Mucosa of rectum (tissue), 2 donors: ENCODE data around the gene FAM83E.

Experiments
- H3K27ac ChIP-seq, 2 donors: one replicate each; pipeline ENCODE4 v1.7.0; 2013; ENCODE audit warnings: inconsistent platforms in 2 of 2, low read depth in 2 of 2, low read length in 2 of 2
- H3K27me3 ChIP-seq, 2 donors: one replicate each; pipeline ENCODE4 v1.7.0; 2013; ENCODE audit warnings: low read length in 2 of 2; ENCODE audit not compliant: control insufficient read depth in 2 of 2, insufficient read depth in 2 of 2
- H3K36me3 ChIP-seq, 2 donors: one replicate each; pipeline ENCODE4 v1.7.0; 2013; ENCODE audit warnings: low read length in 2 of 2; ENCODE audit not compliant: control insufficient read depth in 2 of 2, insufficient read depth in 2 of 2
- H3K4me1 ChIP-seq, 2 donors: one replicate each; pipeline ENCODE4 v1.7.0; 2013; ENCODE audit warnings: low read length in 2 of 2, mild to moderate bottlenecking in 1 of 2; ENCODE audit not compliant: control insufficient read depth in 2 of 2, insufficient read depth in 2 of 2
- H3K4me3 ChIP-seq, 2 donors: one replicate each; pipeline ENCODE4 v1.7.0; 2013; ENCODE audit warnings: low read length in 2 of 2
- H3K9ac ChIP-seq, 2 donors: one replicate each; pipeline ENCODE4 v1.7.0; 2013; ENCODE audit warnings: low read length in 2 of 2, low read depth in 1 of 2, mild to moderate bottlenecking in 1 of 2
- H3K9me3 ChIP-seq, 2 donors: one replicate each; pipeline ENCODE4 v1.7.0; 2013; ENCODE audit warnings: low read length in 2 of 2; ENCODE audit not compliant: control insufficient read depth in 2 of 2
- donor health status: healthy.
- donor health status: Normal muscosa, but diverticular disease.

Gene FAM83E

GRCh38 chr19:48600679-48601417, 14.0 kb downstream of the FAM83E start:
- H3K27me3 ChIP-seq, result no peaks in the 10 kb centered on the region
- H3K9ac ChIP-seq, result no peak overlapping the region
- peaks cover 8 to 11% of the 10 kb centered on the region in 2 donors for H3K4me1 ChIP-seq
- no peak overlapping the region for H3K4me3 ChIP-seq
- H3K36me3 ChIP-seq, result peaks cover 2 to 4% of the 10 kb centered on the region in 2 donors
- no peaks in the 10 kb centered on the region for H3K9me3 ChIP-seq
- no peak overlapping the region for H3K27ac ChIP-seq

- H3K9ac ChIP-seq, result no peak overlapping the region
- H3K4me1 ChIP-seq, result peaks cover 8 to 11% of the 10 kb centered on the region in 2 donors
- H3K27me3 ChIP-seq, result no peaks in the 10 kb centered on the region
- H3K9me3 ChIP-seq, result no peaks in the 10 kb centered on the region
- no peak overlapping the region for H3K4me3 ChIP-seq
- no peak overlapping the region for H3K27ac ChIP-seq
- H3K36me3 ChIP-seq, result peaks cover 2 to 4% of the 10 kb centered on the region in 2 donors
Measured at GRCh38 chr19:48598996-48599700, 15.7 kb downstream of the FAM83E start.

- H3K36me3 ChIP-seq, result peaks cover 0 to 2% of the 10 kb centered on the region in 2 donors
- no peak overlapping the region for H3K27ac ChIP-seq
- no peaks in the 10 kb centered on the region for H3K9me3 ChIP-seq
- H3K27me3 ChIP-seq, result no peaks in the 10 kb centered on the region
- no peaks in the 10 kb centered on the region for H3K4me1 ChIP-seq
- H3K4me3 ChIP-seq, result no peak overlapping the region
- H3K9ac ChIP-seq, result no peak overlapping the region
Measured at GRCh38 chr19:48596679-48597465, 18.0 kb downstream of the FAM83E start.

GRCh38 chr19:48596237-48596636, 18.6 kb downstream of the FAM83E start:
- Histone ChIP-seq H3K27me3 (no peaks in the 10 kb centered on the region), H3K36me3 (peaks cover 0 to 2% of the 10 kb centered on the region in 2 donors), H3K9ac (no peak overlapping the region), H3K4me1 (no peaks in the 10 kb centered on the region), H3K4me3 (no peak overlapping the region), H3K9me3 (no peaks in the 10 kb centered on the region), H3K27ac (no peak overlapping the region)

GRCh38 chr19:48595833-48596232, 19.0 kb downstream of the FAM83E start:
- H3K4me1 ChIP-seq, result no peaks in the 10 kb centered on the region
- H3K9me3 ChIP-seq, result no peaks in the 10 kb centered on the region
- no peak overlapping the region for H3K4me3 ChIP-seq
- no peaks in the 10 kb centered on the region for H3K27me3 ChIP-seq
- no peak overlapping the region for H3K27ac ChIP-seq
- no peak overlapping the region for H3K9ac ChIP-seq
- H3K36me3 ChIP-seq, result peaks cover 0 to under 1% of the 10 kb centered on the region in 2 donors

GRCh38 chr19:48595171-48595570, 19.7 kb downstream of the FAM83E start:
- Histone ChIP-seq H3K4me1 (no peaks in the 10 kb centered on the region), H3K27me3 (no peaks in the 10 kb centered on the region), H3K9me3 (no peaks in the 10 kb centered on the region), H3K9ac (no peak overlapping the region), H3K36me3 (no peaks in the 10 kb centered on the region), H3K4me3 (no peak overlapping the region), H3K27ac (no peak overlapping the region)

- no peaks in the 10 kb centered on the region for H3K9me3 ChIP-seq
- H3K4me3 ChIP-seq, result no peak overlapping the region
- H3K9ac ChIP-seq, result no peak overlapping the region
- no peak overlapping the region for H3K27ac ChIP-seq
- H3K36me3 ChIP-seq, result no peaks in the 10 kb centered on the region
- H3K27me3 ChIP-seq, result no peaks in the 10 kb centered on the region
- H3K4me1 ChIP-seq, result peaks cover 0 to 11% of the 10 kb centered on the region in 2 donors
Measured at GRCh38 chr19:48591021-48591420, 23.9 kb downstream of the FAM83E start.

GRCh38 chr19:48588670-48589401, 26.0 kb downstream of the FAM83E start:
- Histone ChIP-seq H3K36me3 (no peaks in the 10 kb centered on the region), H3K27ac (no peak overlapping the region), H3K27me3 (no peaks in the 10 kb centered on the region), H3K4me1 (peaks cover 0 to 15% of the 10 kb centered on the region in 2 donors), H3K9ac (peak overlapping the region; percentile 27 to 41), H3K9me3 (no peaks in the 10 kb centered on the region), H3K4me3 (peak overlapping the region; percentile 40 to 63)

GRCh38 chr19:48587387-48587786, 27.5 kb downstream of the FAM83E start:
- no peaks in the 10 kb centered on the region for H3K36me3 ChIP-seq
- no peak overlapping the region for H3K9ac ChIP-seq
- no peak overlapping the region for H3K27ac ChIP-seq
- no peaks in the 10 kb centered on the region for H3K9me3 ChIP-seq
- H3K27me3 ChIP-seq, result no peaks in the 10 kb centered on the region
- H3K4me3 ChIP-seq, result no peak overlapping the region
- H3K4me1 ChIP-seq, result peaks cover 0 to 15% of the 10 kb centered on the region in 2 donors
